ENCODE measurements around the gene LHX8.
"Not testable (repeated sequence)": the region's sequence is repeated elsewhere in the genome, so short reads cannot be mapped to it uniquely, and the experiment has no call there.

LHX8 gene

DNA sequence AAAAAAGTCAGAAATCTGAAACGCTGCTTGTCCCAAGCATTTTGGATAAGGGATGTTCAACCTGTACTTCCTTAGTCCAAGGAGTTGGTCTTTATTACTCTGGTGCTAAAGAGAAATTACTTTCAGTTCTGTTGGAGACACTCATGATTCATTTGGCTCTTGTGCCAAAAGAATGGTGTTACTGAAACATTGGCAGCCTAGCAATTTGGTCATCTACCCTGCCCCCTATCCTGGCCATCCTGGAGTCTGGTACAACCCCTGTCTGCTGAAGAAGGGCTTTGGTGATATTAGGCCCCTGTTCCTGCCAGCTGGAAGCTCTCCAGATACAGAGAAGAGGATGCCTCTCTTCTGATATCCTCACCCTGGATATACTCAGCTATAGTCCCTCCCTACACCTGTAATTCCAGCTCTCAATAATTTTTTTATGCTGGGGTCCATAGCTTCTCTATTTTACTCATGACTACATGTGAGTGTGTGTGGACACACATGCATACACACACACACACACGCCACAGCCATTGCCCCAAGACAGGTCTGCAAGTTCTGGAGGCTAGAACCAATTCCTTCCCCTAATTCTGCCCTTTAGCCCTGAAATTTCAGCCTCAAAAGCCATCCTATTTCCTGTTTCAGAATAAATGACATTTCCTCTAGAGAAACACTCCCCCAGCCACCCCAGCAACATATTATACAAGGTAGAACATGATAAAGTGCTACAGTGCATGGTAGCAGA lies 40.0 kb downstream of the LHX8 start:
- TF ChIP-seq CTCF (conservative IDR thresholded peaks at IDR 0.05; ENCODE audit: low read depth, low read length): no peak
- no peak overlapping the region for H3K4me3 ChIP-seq (ENCODE audit: low read length)
- DNase-seq (ENCODE audit: low read depth): no peak

DNA sequence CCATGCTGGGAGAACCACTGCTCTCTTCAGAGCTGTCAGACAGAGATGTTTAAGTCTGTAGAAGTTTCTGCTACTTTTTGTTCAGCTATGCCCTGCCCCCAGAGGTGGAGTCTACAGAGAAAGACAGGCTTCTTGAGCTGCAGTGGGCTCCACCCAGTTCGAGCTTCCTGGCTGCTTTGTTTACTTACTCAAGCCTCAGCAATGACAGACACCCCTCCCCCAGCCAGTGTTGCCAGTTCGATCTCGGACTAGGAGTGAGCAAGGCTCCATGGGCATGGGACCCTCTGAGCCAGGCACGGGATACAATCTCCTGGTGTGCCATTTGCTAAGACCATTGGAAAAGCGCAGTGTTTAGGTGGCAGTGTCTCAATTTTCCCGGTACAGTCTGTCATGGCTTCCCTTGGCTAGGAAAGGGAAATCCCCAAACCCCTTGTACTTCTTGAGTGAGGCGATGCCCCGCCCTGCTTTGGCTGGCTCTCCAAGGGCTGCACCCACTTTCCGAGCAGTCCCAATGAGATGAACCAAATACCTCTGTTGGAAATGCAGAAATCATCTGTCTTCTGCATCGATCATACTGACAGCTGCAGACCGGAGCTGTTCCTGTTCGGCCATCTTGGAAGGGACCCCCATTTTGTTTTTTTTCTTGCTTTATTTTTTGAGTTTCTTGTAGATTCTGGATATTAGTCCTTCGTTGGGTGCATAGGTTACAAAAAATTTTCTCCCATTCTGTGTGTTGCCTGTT lies 47.2 kb downstream of the LHX8 start:
- H3K4me3 ChIP-seq (ENCODE audit: low read length); DNase-seq (ENCODE audit: low read depth): not testable (repeated sequence)

DNA sequence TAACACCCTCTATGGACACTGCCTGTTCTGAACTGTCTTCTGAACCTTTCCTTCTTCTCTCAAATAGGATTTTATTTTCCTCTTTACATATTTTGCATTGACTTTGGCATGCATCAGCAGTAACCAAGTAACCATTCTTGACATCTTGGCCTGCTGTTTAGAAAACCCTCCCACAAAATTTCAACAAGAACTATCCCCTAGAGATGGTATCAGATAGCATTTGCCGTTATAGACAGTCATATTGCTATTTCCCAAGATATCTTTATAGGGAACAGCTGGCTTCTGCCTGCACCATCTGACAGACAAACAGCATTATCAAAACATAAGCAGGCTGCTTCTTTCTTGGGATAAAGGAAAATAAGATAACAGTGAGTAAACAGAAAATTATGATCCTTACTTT lies 54.7 kb downstream of the LHX8 start:
- TF ChIP-seq CTCF (conservative IDR thresholded peaks at IDR 0.05; ENCODE audit: low read depth, low read length): no peak
- H3K4me3 ChIP-seq (ENCODE audit: low read length): no peak overlapping the region
- DNase-seq (ENCODE audit: low read depth): no peak

GRCh38 chr1:75198163-75198562 lies 64.0 kb downstream of the LHX8 start:
- no peak for DNase-seq (ENCODE audit: low read depth)
- H3K4me3 ChIP-seq (ENCODE audit: low read length): no peak overlapping the region
- TF ChIP-seq CTCF (conservative IDR thresholded peaks at IDR 0.05; ENCODE audit: low read depth, low read length): no peak

DNA sequence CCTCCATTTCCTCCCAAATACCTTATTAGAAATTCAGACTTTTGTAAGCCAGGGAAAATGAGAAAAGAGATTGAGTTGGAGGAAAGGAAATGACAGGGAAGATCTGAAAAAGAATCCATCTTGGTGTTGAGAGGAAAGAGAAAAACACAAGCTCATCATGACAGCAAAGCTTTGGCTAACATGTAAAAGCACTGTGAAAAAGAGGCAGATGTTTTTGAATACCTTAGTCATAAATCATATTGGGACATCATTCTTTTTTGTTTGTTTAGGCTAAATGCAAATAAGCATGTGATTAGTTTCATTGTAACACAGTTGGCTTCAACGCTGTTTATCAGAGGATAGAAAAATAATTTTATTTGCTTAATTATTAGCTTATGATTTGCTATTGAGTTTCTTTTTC lies 64.6 kb downstream of the LHX8 start:
- no peak for TF ChIP-seq CTCF (conservative IDR thresholded peaks at IDR 0.05; ENCODE audit: low read depth, low read length)
- no peak overlapping the region for H3K4me3 ChIP-seq (ENCODE audit: low read length)

GRCh38 chr1:75202751-75203150 lies 68.6 kb downstream of the LHX8 start:
- no peak for TF ChIP-seq CTCF (conservative IDR thresholded peaks at IDR 0.05; ENCODE audit: low read depth, low read length)
- DNase-seq (ENCODE audit: low read depth): no peak
- no peak overlapping the region for H3K4me3 ChIP-seq (ENCODE audit: low read length)

More for the DNA sequence above, 64.6 kb downstream of the LHX8 start:
- no peak for DNase-seq (ENCODE audit: low read depth)

DNA sequence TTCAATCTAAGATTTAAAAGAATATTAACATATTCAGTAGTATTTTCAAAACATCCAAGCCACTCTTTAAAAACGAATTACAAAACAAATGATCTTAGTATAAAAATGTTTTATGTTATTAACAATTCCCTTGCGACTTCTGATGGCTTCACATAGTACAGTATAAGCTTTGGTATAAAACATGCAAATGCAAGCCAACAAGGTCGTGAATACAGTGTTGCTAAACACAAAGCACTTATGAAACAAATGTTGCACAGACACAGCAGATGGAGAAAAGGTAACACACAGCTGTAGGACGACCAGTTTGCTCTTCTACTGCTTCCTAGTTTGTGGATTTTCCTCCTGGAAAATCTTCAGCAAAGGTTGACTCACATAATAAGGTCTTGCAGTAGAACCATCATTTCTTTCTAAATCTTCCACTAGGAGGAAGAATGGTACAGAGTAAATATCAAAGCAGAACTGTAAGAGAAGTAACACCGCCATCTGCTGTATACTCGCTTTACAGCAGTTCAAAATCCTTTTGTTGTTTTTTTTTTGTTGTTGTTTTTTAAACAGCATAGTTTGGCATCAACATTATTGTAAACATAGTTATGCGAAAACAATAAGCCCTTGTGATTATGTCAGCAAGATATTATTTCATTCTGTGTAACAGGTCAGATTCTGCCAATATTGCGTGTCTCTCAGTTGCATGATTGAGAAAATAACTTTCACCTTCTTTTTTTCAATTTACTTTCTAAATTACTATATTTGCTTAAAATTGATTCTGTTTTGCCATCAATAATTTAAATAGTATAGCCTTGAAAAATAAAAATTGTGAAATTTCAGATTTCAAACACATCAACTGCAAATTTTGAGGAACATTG lies 69.5 kb downstream of the LHX8 start:
- no peak overlapping the region for H3K4me3 ChIP-seq (ENCODE audit: low read length)
- DNase-seq (ENCODE audit: low read depth): peak; percentile 14

More for the DNA sequence above, 69.5 kb downstream of the LHX8 start:
- peak; percentile 78 for TF ChIP-seq CTCF (conservative IDR thresholded peaks at IDR 0.05; ENCODE audit: low read depth, low read length)

Measured in retinal pigment epithelial cell (primary cell).